ENCODE data around the gene ERC2. TPM values are rescaled to one million over a fixed set of nuclear protein-coding genes. Genes with fewer than 3 reads are reported as not detected.
A peak's percentile ranks its signal among the peaks of the same experiment; 100 is the strongest.

The ERC2 gene
- polyA plus RNA-seq, 3 donors: not detected

DNA sequence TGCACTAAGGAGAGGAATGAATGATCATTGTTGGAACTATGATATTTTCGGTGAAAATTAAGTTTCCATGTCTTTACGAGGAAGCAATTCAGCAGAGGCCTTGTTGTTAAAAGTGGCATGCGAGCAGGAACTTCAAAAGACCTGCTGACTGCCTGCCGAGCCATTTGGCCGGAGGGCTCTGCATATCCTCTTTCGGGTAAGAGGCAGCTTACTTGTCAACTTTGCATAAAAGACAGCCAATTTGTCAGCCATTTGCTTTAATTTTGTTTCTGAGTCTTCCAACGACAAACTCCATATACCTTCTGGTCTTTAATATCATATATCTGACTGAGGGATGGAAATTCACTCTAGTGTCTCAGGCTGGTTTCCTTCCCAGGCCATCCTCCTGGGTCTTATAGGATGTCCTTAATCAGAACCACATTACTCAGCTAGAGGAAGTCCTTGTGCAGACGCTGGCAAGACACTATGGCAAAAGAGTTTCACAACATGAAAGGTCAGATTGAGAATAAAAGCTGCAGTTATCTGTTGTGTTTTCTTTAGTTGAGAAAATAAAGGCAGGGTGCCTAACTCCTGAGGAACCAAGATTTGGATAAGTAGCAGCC, 852.5 kb downstream of the ERC2 start:
- H3K36me3 Mint-ChIP-seq: no peaks in the 10 kb centered on the region
- peak overlapping the region in 1 of 2 donors; percentile 70 for H3K4me3 Mint-ChIP-seq
- no peaks in the 10 kb centered on the region for H3K9me3 Mint-ChIP-seq
- H3K27ac ChIP-seq (ENCODE audit: low read depth in 1 of 2, low read length in 2 of 2): peak overlapping the region; percentile 51 to 74
- H3K27me3 Mint-ChIP-seq (ENCODE audit: low read depth in 3 of 3): peaks cover 0 to 3% (median 0%) of the 10 kb centered on the region in 3 donors
- peaks cover 59 to 67% of the 10 kb centered on the region in 2 donors for H3K4me1 ChIP-seq (ENCODE audit: control insufficient read depth in 1 of 2, insufficient read depth in 2 of 2, low read length in 2 of 2)
- TF ChIP-seq, protein P1, sequence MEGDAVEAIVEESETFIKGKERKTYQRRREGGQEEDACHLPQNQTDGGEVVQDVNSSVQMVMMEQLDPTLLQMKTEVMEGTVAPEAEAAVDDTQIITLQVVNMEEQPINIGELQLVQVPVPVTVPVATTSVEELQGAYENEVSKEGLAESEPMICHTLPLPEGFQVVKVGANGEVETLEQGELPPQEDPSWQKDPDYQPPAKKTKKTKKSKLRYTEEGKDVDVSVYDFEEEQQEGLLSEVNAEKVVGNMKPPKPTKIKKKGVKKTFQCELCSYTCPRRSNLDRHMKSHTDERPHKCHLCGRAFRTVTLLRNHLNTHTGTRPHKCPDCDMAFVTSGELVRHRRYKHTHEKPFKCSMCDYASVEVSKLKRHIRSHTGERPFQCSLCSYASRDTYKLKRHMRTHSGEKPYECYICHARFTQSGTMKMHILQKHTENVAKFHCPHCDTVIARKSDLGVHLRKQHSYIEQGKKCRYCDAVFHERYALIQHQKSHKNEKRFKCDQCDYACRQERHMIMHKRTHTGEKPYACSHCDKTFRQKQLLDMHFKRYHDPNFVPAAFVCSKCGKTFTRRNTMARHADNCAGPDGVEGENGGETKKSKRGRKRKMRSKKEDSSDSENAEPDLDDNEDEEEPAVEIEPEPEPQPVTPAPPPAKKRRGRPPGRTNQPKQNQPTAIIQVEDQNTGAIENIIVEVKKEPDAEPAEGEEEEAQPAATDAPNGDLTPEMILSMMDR (IDR thresholded peaks at IDR 0.05): no peak
- no peak overlapping the region for H3K9ac ChIP-seq (ENCODE audit: insufficient read depth, low read length, poor library complexity, severe bottlenecking)
- peak overlapping the region; percentile 81 to 93 (median 87) for H3K27ac Mint-ChIP-seq
- peaks cover 63% of the 10 kb centered on the region for H3K4me1 Mint-ChIP-seq
- 13% methylated on average over 5 of the region's 8 CpGs for WGBS (ENCODE audit: insufficient coverage)
- no peaks in the 10 kb centered on the region for H4K20me1 ChIP-seq (ENCODE audit: insufficient read depth, low read length)
- no peaks in the 10 kb centered on the region for H3K9me3 ChIP-seq (replicated peaks in 1 of 2; ENCODE audit: control insufficient read depth in 1 of 2, insufficient read depth in 1 of 2, low read length in 2 of 2)
- intact Hi-C loops (cut with micrococcal nuclease): no loop called here
- no peak overlapping the region for H3K4me3 ChIP-seq (replicated peaks in 1 of 3; ENCODE audit: low read depth in 2 of 3, low read length in 3 of 3)
- H3K79me2 ChIP-seq (ENCODE audit: insufficient read depth, low read length): no peaks in the 10 kb centered on the region
- H3K36me3 ChIP-seq (replicated peaks in 1 of 2; ENCODE audit: control insufficient read depth in 1 of 2, insufficient read depth in 2 of 2, low read length in 2 of 2): no peaks in the 10 kb centered on the region
- no peak overlapping the region for H2AFZ ChIP-seq (ENCODE audit: insufficient read depth, low read depth, low read length, poor library complexity, severe bottlenecking)
- DNase-seq: peak; percentile 57 to 84 (median 81)
- H3K4me2 ChIP-seq (replicated peaks; ENCODE audit: extremely low read depth, low read length, poor library complexity, severe bottlenecking): peak overlapping the region; percentile 15
- no peaks in the 10 kb centered on the region for H3K27me3 ChIP-seq (ENCODE audit: control insufficient read depth in 2 of 2, insufficient read depth in 2 of 2, low read length in 2 of 2)

DNA sequence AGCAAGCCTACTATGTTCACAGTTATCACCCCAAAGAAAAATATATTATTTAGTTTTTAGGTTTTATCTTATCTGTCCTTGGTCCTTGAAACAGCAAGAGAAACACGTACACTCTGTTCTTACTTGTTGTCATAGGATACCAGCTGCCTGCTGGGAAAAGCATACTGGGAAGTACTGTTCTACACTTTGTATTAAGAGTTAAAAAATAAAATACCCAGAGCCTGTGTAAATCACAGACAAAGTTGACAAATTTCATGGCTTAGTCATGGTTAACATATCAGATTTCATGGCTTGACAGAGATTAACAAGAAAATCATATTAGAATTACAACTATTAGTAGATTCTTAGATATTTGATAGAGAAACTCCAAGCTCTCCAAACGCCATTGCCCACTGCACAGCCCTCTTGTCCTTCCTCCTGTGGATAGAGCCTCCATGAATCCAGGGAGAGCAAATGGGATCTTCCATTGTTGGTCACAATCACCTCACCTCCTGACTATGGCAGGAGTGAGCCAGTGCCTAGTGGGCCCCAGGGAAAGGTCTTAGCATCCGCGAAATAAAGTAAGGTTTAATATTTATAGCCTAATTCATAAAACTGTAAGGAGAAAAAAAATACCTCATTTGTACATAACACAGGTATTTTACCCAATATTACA, 853.1 kb downstream of the ERC2 start:
- TF ChIP-seq, protein P1 (IDR thresholded peaks at IDR 0.05): no peak
- Histone ChIP-seq H3K27me3 (ENCODE audit: control insufficient read depth in 2 of 2, insufficient read depth in 2 of 2, low read length in 2 of 2) (no peaks in the 10 kb centered on the region), H3K4me2 (replicated peaks; ENCODE audit: extremely low read depth, low read length, poor library complexity, severe bottlenecking) (peak overlapping the region; percentile 15), H3K9me3 (replicated peaks in 1 of 2; ENCODE audit: control insufficient read depth in 1 of 2, insufficient read depth in 1 of 2, low read length in 2 of 2) (no peaks in the 10 kb centered on the region), H3K27ac (ENCODE audit: low read depth in 1 of 2, low read length in 2 of 2) (peak overlapping the region; percentile 51 to 74), H3K79me2 (ENCODE audit: insufficient read depth, low read length) (no peaks in the 10 kb centered on the region), H3K4me3 (replicated peaks in 1 of 3; ENCODE audit: low read depth in 2 of 3, low read length in 3 of 3) (no peak overlapping the region), H4K20me1 (ENCODE audit: insufficient read depth, low read length) (no peaks in the 10 kb centered on the region), H3K9ac (ENCODE audit: insufficient read depth, low read length, poor library complexity, severe bottlenecking) (no peak overlapping the region), H3K4me1 (ENCODE audit: control insufficient read depth in 1 of 2, insufficient read depth in 2 of 2, low read length in 2 of 2) (peaks cover 55 to 61% of the 10 kb centered on the region in 2 donors), H3K36me3 (replicated peaks in 1 of 2; ENCODE audit: control insufficient read depth in 1 of 2, insufficient read depth in 2 of 2, low read length in 2 of 2) (no peaks in the 10 kb centered on the region), H2AFZ (ENCODE audit: insufficient read depth, low read depth, low read length, poor library complexity, severe bottlenecking) (no peak overlapping the region)
- peaks cover 59% of the 10 kb centered on the region for H3K4me1 Mint-ChIP-seq
- no peak overlapping the region for H3K4me3 Mint-ChIP-seq
- no CpG with 5 or more reads among the region's 4 CpGs for WGBS (ENCODE audit: insufficient coverage)
- peaks cover 1 to 3% (median 2%) of the 10 kb centered on the region in 3 donors for H3K27me3 Mint-ChIP-seq (ENCODE audit: low read depth in 3 of 3)
- H3K9me3 Mint-ChIP-seq: no peaks in the 10 kb centered on the region
- intact Hi-C loops (cut with micrococcal nuclease): no loop called here
- H3K36me3 Mint-ChIP-seq: no peaks in the 10 kb centered on the region
- H3K27ac Mint-ChIP-seq: peak overlapping the region; percentile 81 to 93 (median 87)
- DNase-seq: no peak

All from CD14-positive monocyte (primary cell).